ENCODE data around the gene PIBF1.

The PIBF1 gene

GRCh38 chr13:73062468-73062867 lies 280.5 kb downstream of the PIBF1 start:
- DNase-seq: no peak

- no peak for DNase-seq
Measured at GRCh38 chr13:73063166-73063565, 281.2 kb downstream of the PIBF1 start.

- no peak for DNase-seq
Measured at GRCh38 chr13:73065036-73065435, 283.1 kb downstream of the PIBF1 start.

- DNase-seq: no peak
Measured at GRCh38 chr13:73065665-73066340, 283.9 kb downstream of the PIBF1 start.
